GM23338 (cell line): ENCODE results near the gene RNF26. TPM values are rescaled to one million over a fixed set of nuclear protein-coding genes. Genes with fewer than 3 reads are reported as not detected.

Experiments
- microRNA-seq: library from miRNA; unstranded; fragments of <30 nt; microRNA quantifications from one replicate; pipeline ENCODE4, GENCODE V29; 2017
- polyA plus RNA-seq: library from polyadenylated mRNA; unstranded; fragments of >200 nt; fragmentation: Nextera tagmentation; extraction: Ambion mirVana; gene quantifications from 2 replicates; pipeline ENCODE4 v1.2.1, GENCODE V29; 2016
- small RNA-seq: library from RNA; depleted of rRNA; stranded (forward); fragments of <200 nt; gene quantifications from one replicate; pipeline ENCODE3, GENCODE V24; 2014; ENCODE audit warnings: low replicate concordance
- total RNA-seq: library from RNA; depleted of rRNA; stranded (reverse); fragments of >200 nt; shearing (Covaris generic); gene quantifications from 2 replicates; pipeline ENCODE4 v1.2.3, GENCODE V29; 2014; rRNA removed

RNF26 gene
- total and polyA plus RNA-seq, 2 experiments from 2014 or later = 31.8 to 58.3 TPM

Small RNAs within 50 kb of the gene (microRNA-seq; reads per million reads assigned to microRNA genes)
- not detected for gene MIR6756

Small RNAs within 50 kb of the gene (small RNA-seq; reads per million reads assigned to genes)
- gene RF01225 (not detected), gene RNU6-262P (not detected)

Other genes with a start within 250 kb of the RNF26 start
- gene HMBS, start 249.6 kb upstream of the RNF26 start, total RNA-seq = 91.7 and 107 TPM in 2 replicates
- 101 and 105 TPM in 2 replicates for gene HMBS, start 249.6 kb upstream of the RNF26 start, polyA plus RNA-seq
- 36.4 and 37.2 TPM in 2 replicates for gene DPAGT1, start 232.7 kb upstream of the RNF26 start, total RNA-seq
- 48.3 and 52.6 TPM in 2 replicates for gene DPAGT1, start 232.7 kb upstream of the RNF26 start, polyA plus RNA-seq
- gene C2CD2L, start 227.2 kb upstream of the RNF26 start, total RNA-seq = 2.3 and 4.4 TPM in 2 replicates
- gene C2CD2L, start 227.2 kb upstream of the RNF26 start, polyA plus RNA-seq = 1.4 TPM in 2 replicates
- 29.2 and 29.6 TPM in 2 replicates for gene HINFP, start 212.9 kb upstream of the RNF26 start, total RNA-seq
- 12.6 and 12.8 TPM in 2 replicates for gene HINFP, start 212.9 kb upstream of the RNF26 start, polyA plus RNA-seq
- 1.0 and 1.2 TPM in 2 replicates for gene ABCG4, start 185.5 kb upstream of the RNF26 start, total RNA-seq
- gene ABCG4, start 185.5 kb upstream of the RNF26 start, polyA plus RNA-seq = 0.58 and 0.94 TPM in 2 replicates
- 13.8 and 14.2 TPM in 2 replicates for gene NLRX1, start 165.8 kb upstream of the RNF26 start, total RNA-seq
- gene NLRX1, start 165.8 kb upstream of the RNF26 start, polyA plus RNA-seq = 2.8 and 3.4 TPM in 2 replicates
- gene NHERF4, start 149.1 kb upstream of the RNF26 start, total RNA-seq = not detected in 2 replicates
- gene NHERF4, start 149.1 kb upstream of the RNF26 start, polyA plus RNA-seq = 0.15 TPM in 1 of 2 replicates, not detected in the other
- gene CBL, start 128.2 kb upstream of the RNF26 start, total RNA-seq = 67.6 and 67.8 TPM in 2 replicates
- 31.6 and 40.1 TPM in 2 replicates for gene CBL, start 128.2 kb upstream of the RNF26 start, polyA plus RNA-seq
- gene MCAM, start 17.4 kb upstream of the RNF26 start, total RNA-seq = 79.5 and 139 TPM in 2 replicates
- gene MCAM, start 17.4 kb upstream of the RNF26 start, polyA plus RNA-seq = 7.8 and 8.9 TPM in 2 replicates
- 1.9 and 3.0 TPM in 2 replicates for gene C1QTNF5, start 6.4 kb downstream of the RNF26 start, total RNA-seq
- 1.8 and 1.9 TPM in 2 replicates for gene C1QTNF5, start 6.4 kb downstream of the RNF26 start, polyA plus RNA-seq
- gene MFRP, start 12.2 kb downstream of the RNF26 start, total RNA-seq = 0.03 TPM in 1 of 2 replicates, not detected in the other
- not detected in 2 replicates for gene MFRP, start 12.2 kb downstream of the RNF26 start, polyA plus RNA-seq
- 4.9 and 6.6 TPM in 2 replicates for gene USP2, start 47.2 kb downstream of the RNF26 start, total RNA-seq
- gene USP2, start 47.2 kb downstream of the RNF26 start, polyA plus RNA-seq = 5.0 and 5.9 TPM in 2 replicates
- 515 and 597 TPM in 2 replicates for gene THY1, start 88.6 kb downstream of the RNF26 start, total RNA-seq
- gene THY1, start 88.6 kb downstream of the RNF26 start, polyA plus RNA-seq = 461 and 490 TPM in 2 replicates